HCT116 (cell line): ENCODE results near the gene TIMM17B. TPM values are rescaled to one million over a fixed set of nuclear protein-coding genes. Genes with fewer than 3 reads are reported as not detected.

Source experiments
- ATAC-seq: fragments of 200-7000 bp; cut with Tn5 transposase; 2 replicates; pipeline ENCODE4 v1.9.1; 2020; ENCODE audit warnings: mild to moderate bottlenecking, moderate library complexity
- BruUV-seq: library from RNA; stranded (reverse); fragments of 400-500 nt; replicated peaks from 2 replicates; lab custom pipeline; 2021; lab: Mats Ljungman, UMichigan
- CTCF ChIA-PET: fragments of 300-600 bp; sonication (Branson Sonifier 250); formaldehyde crosslinking; loops from one replicate; lab custom pipeline; 2021; ENCODE audit warnings: antibody characterized with exemption; lab: Charles Lee
- POLR2A ChIA-PET: fragments of 300-600, 350-600 bp; sonication (Branson Sonifier 250); formaldehyde crosslinking; loops from one replicate; lab custom pipeline; 2021; ENCODE audit warnings: antibody characterized with exemption; lab: Charles Lee
- RAD21 ChIA-PET, 2 experiments: fragments of 300-600 bp; sonication (Branson Sonifier 250); formaldehyde crosslinking; loops; one replicate each; lab custom pipeline; 2023; ENCODE audit warnings: low total read pairs in 2 of 2; ENCODE audit not compliant: uncharacterized antibody in 2 of 2, unreplicated experiment in 2 of 2, low non-redundant PET in 1 of 2; lab: Charles Lee
- DNase-seq: peaks from one replicate; pipeline ENCODE4 v3.0.0-alpha.2; 2010; ENCODE audit warnings: low read depth, low spot score
- H2AFZ ChIP-seq: fragments of 200-600 bp; shearing (Covaris generic), sonication (generic); 2 replicates; pipeline ENCODE4 v1.6.1; 2017; ENCODE audit warnings: low read depth, mixed run types, mixed read lengths, antibody characterized with exemption, low read length; ENCODE audit not compliant: poor library complexity, severe bottlenecking
- H3K27ac ChIP-seq: 2 replicates; pipeline ENCODE4 v1.5.1; 2012; ENCODE audit warnings: low read depth, low read length
- H3K27me3 ChIP-seq: fragments of 200-600 bp; sonication (generic); 2 replicates; pipeline ENCODE4 v1.6.1; 2016; ENCODE audit warnings: mixed run types, low read length, mixed read lengths; ENCODE audit not compliant: insufficient read depth
- H3K36me3 ChIP-seq, 2 experiments: fragments of 200-500 bp in 1 of 2; fragments of 200-600 bp in 1 of 2; sonication (Bioruptor generic) in 1 of 2; sonication (generic) in 1 of 2; 2 replicates each; pipeline versions ENCODE4 v1.5.1 to v1.6.1; 2014 to 2016; ENCODE audit warnings: low read length in 2 of 2, inconsistent platforms in 1 of 2, mixed read lengths in 1 of 2, mixed run types in 1 of 2; ENCODE audit not compliant: insufficient read depth in 2 of 2, control insufficient read depth in 1 of 2
- H3K4me1 ChIP-seq, 2 experiments: fragments of 200-600 bp in 1 of 2; sonication (generic) in 1 of 2; 2 replicates each; pipeline versions ENCODE4 v1.5.1 to v1.6.1; 2012 to 2017; ENCODE audit warnings: low read length in 2 of 2, inconsistent platforms in 1 of 2, mild to moderate bottlenecking in 1 of 2, mixed read lengths in 1 of 2, mixed run types in 1 of 2, moderate library complexity in 1 of 2; ENCODE audit not compliant: insufficient read depth in 2 of 2, control insufficient read depth in 1 of 2
- H3K4me2 ChIP-seq: fragments of 200-600 bp; sonication (generic); 2 replicates; pipeline ENCODE4 v1.6.1; 2017; ENCODE audit warnings: mixed run types, low read length, mixed read lengths
- H3K4me3 ChIP-seq, 2 experiments: fragments of 200-600 bp in 1 of 2; sonication (generic) in 1 of 2; replicated peaks in 1 of 2; 2 replicates each; pipeline ENCODE4 v1.5.1; 2011 to 2016; ENCODE audit warnings: low read length in 2 of 2, control low read depth in 1 of 2, low read depth in 1 of 2, mild to moderate bottlenecking in 1 of 2, mixed read lengths in 1 of 2, mixed run types in 1 of 2
- H3K79me2 ChIP-seq: fragments of 200-600 bp; sonication (generic); 2 replicates; pipeline ENCODE4 v1.6.1; 2017; ENCODE audit warnings: mild to moderate bottlenecking, mixed run types, low read length, moderate library complexity, mixed read lengths; ENCODE audit not compliant: insufficient read depth
- H3K9ac ChIP-seq: fragments of 200-600 bp; sonication (generic); 2 replicates; pipeline ENCODE4 v1.6.1; 2016; ENCODE audit warnings: low read length, mixed read lengths
- H3K9me2 ChIP-seq: fragments of 200-600 bp; sonication (generic), shearing (Covaris generic); 2 replicates; pipeline ENCODE4 v1.6.1; 2017; ENCODE audit warnings: mixed run types, mild to moderate bottlenecking, moderate library complexity; ENCODE audit not compliant: insufficient read depth
- H3K9me3 ChIP-seq, 2 experiments: fragments of 200-500 bp in 1 of 2; fragments of 200-600 bp in 1 of 2; sonication (Bioruptor generic) in 1 of 2; sonication (generic) in 1 of 2; 2 replicates each; pipeline ENCODE4 v1.6.1; 2014 to 2017; ENCODE audit warnings: low read length in 2 of 2, mixed read lengths in 2 of 2, inconsistent platforms in 1 of 2, low read depth in 1 of 2, mild to moderate bottlenecking in 1 of 2, mixed run types in 1 of 2, moderate library complexity in 1 of 2; ENCODE audit not compliant: control insufficient read depth in 1 of 2, insufficient read depth in 1 of 2
- H4K20me1 ChIP-seq: fragments of 200-600 bp; sonication (generic), shearing (Covaris generic); 2 replicates; pipeline ENCODE4 v1.6.1; 2017; ENCODE audit warnings: mixed run types, mild to moderate bottlenecking, moderate library complexity; ENCODE audit not compliant: insufficient read depth
- POLR2AphosphoS5 ChIP-seq: IDR thresholded peaks from 2 replicates; pipeline ENCODE4 v1.6.1; 2011; ENCODE audit warnings: mild to moderate bottlenecking, low read depth, low read length, moderate library complexity
- ZNF274 ChIP-seq: fragments of 200-500 bp; sonication (Bioruptor generic); IDR thresholded peaks from 2 replicates; pipeline ENCODE4 v1.6.1; 2014; ENCODE audit warnings: mild to moderate bottlenecking, low read depth, low read length, inconsistent platforms
- intact Hi-C: fragments of 100-400 bp; cut with micrococcal nuclease; formaldehyde crosslinking; loops from 2 replicates; pipeline ENCODE4 v1.10.0; 2022
- total RNA-seq: library from RNA; stranded (reverse); gene quantifications from one replicate; pipeline ENCODE4 v1.2.1, GENCODE V29; 2021; ENCODE audit not compliant: unreplicated experiment
- TF ChIP-seq, protein P1 (sequence below), 3 experiments: fragments of 200-600 bp in 1 of 3; sonication (generic) in 1 of 3; IDR thresholded peaks in 2 of 3; conservative IDR thresholded peaks in 1 of 3; 2 replicates each; pipeline ENCODE4 v1.5.1; 2012 to 2017; ENCODE audit warnings: low read depth in 2 of 3, low read length in 2 of 3, antibody characterized with exemption in 1 of 3, borderline replicate concordance in 1 of 3, control low read depth in 1 of 3, mild to moderate bottlenecking in 1 of 3, mixed read lengths in 1 of 3, mixed run types in 1 of 3, moderate library complexity in 1 of 3; ENCODE audit not compliant: insufficient read depth in 1 of 3

The TIMM17B gene
- total RNA-seq, 1 experiment from 2014 or later: 41.7 TPM

DNA sequence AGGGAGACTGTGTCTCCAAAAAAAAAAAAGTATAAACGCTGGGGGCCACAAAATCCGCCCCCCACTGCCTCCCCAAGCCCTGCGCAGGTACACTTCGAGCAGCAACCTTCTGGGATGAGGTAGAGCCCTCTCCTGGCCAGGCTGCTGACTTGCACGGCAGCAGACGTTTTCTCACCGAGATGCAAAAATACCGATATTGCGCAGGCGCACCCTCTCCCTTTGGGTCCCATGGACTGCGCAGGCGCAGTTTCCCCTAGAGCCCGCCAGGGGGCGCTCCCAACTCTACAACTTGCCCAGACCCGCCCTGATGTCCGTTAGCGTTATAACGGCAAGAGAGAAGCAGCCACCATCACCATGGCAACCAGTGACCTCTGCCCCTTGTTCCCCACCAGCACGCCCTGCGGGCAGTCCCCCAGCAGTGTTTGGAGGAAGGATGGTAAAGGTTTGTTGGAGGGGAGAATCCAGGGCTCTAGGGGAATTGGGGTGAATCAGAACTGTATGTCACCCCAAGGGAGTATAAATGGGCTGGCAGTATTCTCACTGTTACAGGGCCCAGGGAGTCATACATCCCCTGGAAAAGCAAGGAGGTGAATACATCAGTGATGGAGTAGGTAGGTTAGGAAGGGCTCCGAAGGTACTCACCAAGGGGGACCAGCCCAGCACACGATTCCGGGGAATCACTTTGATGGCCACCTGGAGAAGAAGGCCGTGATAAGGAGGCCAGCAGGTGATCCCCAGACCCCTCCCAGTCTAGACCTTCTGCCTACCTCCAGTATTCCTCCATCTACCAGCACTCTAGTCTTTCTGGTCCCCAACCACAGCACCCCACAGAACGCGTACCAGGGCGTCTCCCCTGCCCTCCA lies 19.8 kb upstream of the TIMM17B start:
- no peaks in the 10 kb centered on the region for H3K9me2 ChIP-seq
- RAD21 ChIA-PET: no interaction called here
- H3K9me3 ChIP-seq: no peaks in the 10 kb centered on the region
- ATAC-seq (peak; percentile 69), DNase-seq (peak; percentile 74)
- TF ChIP-seq ZNF274 (no peak), POLR2AphosphoS5 (peak; percentile 16; the same call in 1 of the 2 replicates)
- TF ChIP-seq, protein P1, sequence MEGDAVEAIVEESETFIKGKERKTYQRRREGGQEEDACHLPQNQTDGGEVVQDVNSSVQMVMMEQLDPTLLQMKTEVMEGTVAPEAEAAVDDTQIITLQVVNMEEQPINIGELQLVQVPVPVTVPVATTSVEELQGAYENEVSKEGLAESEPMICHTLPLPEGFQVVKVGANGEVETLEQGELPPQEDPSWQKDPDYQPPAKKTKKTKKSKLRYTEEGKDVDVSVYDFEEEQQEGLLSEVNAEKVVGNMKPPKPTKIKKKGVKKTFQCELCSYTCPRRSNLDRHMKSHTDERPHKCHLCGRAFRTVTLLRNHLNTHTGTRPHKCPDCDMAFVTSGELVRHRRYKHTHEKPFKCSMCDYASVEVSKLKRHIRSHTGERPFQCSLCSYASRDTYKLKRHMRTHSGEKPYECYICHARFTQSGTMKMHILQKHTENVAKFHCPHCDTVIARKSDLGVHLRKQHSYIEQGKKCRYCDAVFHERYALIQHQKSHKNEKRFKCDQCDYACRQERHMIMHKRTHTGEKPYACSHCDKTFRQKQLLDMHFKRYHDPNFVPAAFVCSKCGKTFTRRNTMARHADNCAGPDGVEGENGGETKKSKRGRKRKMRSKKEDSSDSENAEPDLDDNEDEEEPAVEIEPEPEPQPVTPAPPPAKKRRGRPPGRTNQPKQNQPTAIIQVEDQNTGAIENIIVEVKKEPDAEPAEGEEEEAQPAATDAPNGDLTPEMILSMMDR (IDR thresholded peaks at IDR 0.05 in 2 of 3, conservative IDR thresholded peaks at IDR 0.05 in 1 of 3; ENCODE audit: borderline replicate concordance in 1 of 3, insufficient read depth in 1 of 3, low read depth in 2 of 3, low read length in 2 of 3): peak in 2 of 3 experiments; percentile 82 to 87; a peak in 4 of 6 replicates
- H2AFZ ChIP-seq: no peak overlapping the region
- H3K4me1 ChIP-seq: peaks cover 5 to 25% of the 10 kb centered on the region in 2 experiments
- peaks cover 32% of the 10 kb centered on the region for H3K79me2 ChIP-seq
- POLR2A ChIA-PET: no interaction called here
- peak overlapping the region; percentile 78 for H3K27ac ChIP-seq
- no peaks in the 10 kb centered on the region for H4K20me1 ChIP-seq
- H3K36me3 ChIP-seq: peaks cover 7 to 12% of the 10 kb centered on the region in 2 experiments; a peak in 3 of 4 replicates
- intact Hi-C loops: loop anchor here (2.0 to 5.0 kb wide), 3 partner anchors 39 to 269 kb away; partner anchors contain the start of genes GLOD5 and OTUD5
- H3K27me3 ChIP-seq: no peaks in the 10 kb centered on the region
- H3K9ac ChIP-seq: peak overlapping the region; percentile 86; the same call in 1 of the 2 replicates
- TSS peak; percentile 26 for BruUV-seq
- H3K4me3 ChIP-seq: peak overlapping the region; percentile 63 to 69
- CTCF ChIA-PET: interaction anchor here (0.7 to 1.0 kb wide), 2 partner anchors 10 to 26 kb away, joined by 3 read pairs; no protein-coding TSS in a partner anchor
- H3K4me2 ChIP-seq: peak overlapping the region; percentile 79
